Calu3 (cell line): Measurements from ENCODE around the gene SLC34A2. TPM values are rescaled to one million over a fixed set of nuclear protein-coding genes. Genes with fewer than 3 reads are reported as not detected.
A peak's percentile ranks its signal among the peaks of the same experiment; 100 is the strongest.
"Not testable (repeated sequence)": the region's sequence is repeated elsewhere in the genome, so short reads cannot be mapped to it uniquely, and the experiment has no call there.

ENCODE experiments used
- Bru-seq: library from RNA; stranded (reverse); fragments of 400-500 nt; gene quantifications from one replicate; lab custom pipeline; 2021; lab: Mats Ljungman, UMichigan
- BruChase-seq, 2 experiments: library from RNA; stranded (reverse); fragments of 400-500 nt; gene quantifications; one replicate each; lab custom pipeline; 2021; lab: Mats Ljungman, UMichigan
- BruUV-seq: library from RNA; stranded (reverse); fragments of 400-500 nt; replicated peaks from 2 replicates; lab custom pipeline; 2021; lab: Mats Ljungman, UMichigan
- CTCF ChIA-PET: fragments of 300-600 bp; sonication (Branson Sonifier 250); formaldehyde crosslinking; loops from one replicate; lab custom pipeline; 2022; ENCODE audit warnings: antibody characterized with exemption; lab: Charles Lee
- DNase-seq: peaks from one replicate; pipeline ENCODE4 v3.0.0; 2022
- H3K27ac Mint-ChIP-seq: one replicate; pipeline ENCODE4 v1.8.0; 2022; ENCODE audit warnings: mixed read lengths; ENCODE audit not compliant: unreplicated experiment
- H3K27me3 Mint-ChIP-seq: one replicate; pipeline ENCODE4 v1.8.0; 2022; ENCODE audit warnings: mixed read lengths; ENCODE audit not compliant: unreplicated experiment
- H3K36me3 Mint-ChIP-seq: one replicate; pipeline ENCODE4 v1.8.0; 2022; ENCODE audit warnings: mild to moderate bottlenecking, moderate library complexity, mixed read lengths; ENCODE audit not compliant: insufficient read depth, unreplicated experiment
- H3K4me1 Mint-ChIP-seq: one replicate; pipeline ENCODE4 v1.8.0; 2022; ENCODE audit warnings: mild to moderate bottlenecking, low read depth, mixed read lengths; ENCODE audit not compliant: unreplicated experiment
- H3K4me3 Mint-ChIP-seq: one replicate; pipeline ENCODE4 v1.8.0; 2022; ENCODE audit warnings: mild to moderate bottlenecking, low read depth, moderate library complexity, mixed read lengths; ENCODE audit not compliant: unreplicated experiment
- H3K9me3 Mint-ChIP-seq: one replicate; pipeline ENCODE4 v1.8.0; 2022; ENCODE audit warnings: low read depth, mixed read lengths; ENCODE audit not compliant: unreplicated experiment
- CTCF ChIP-seq: fragments of 200-600 bp; IDR thresholded peaks from one replicate; pipeline ENCODE4 v1.8.0; 2022; ENCODE audit warnings: antibody characterized with exemption; ENCODE audit not compliant: unreplicated experiment
- intact Hi-C: fragments of 100-400 bp; cut with micrococcal nuclease; formaldehyde crosslinking; loops from one replicate; pipeline ENCODE4 v1.10.0; 2022; ENCODE audit not compliant: unreplicated experiment
- long read RNA-seq: library from polyadenylated mRNA; stranded (forward); transcript quantifications from one replicate; pipeline ENCODE4 v2.0.0, GENCODE V29; 2022
- total RNA-seq: library from RNA; stranded (reverse); gene quantifications from 2 replicates; pipeline ENCODE4 v1.2.3, GENCODE V29; 2022

The SLC34A2 gene
- total RNA-seq, result 12.8 and 23.0 TPM in 2 replicates
- percentile 40 among the genes with signal in this experiment for Bru-seq, nascent RNA
- BruChase-seq, experiment 1, labeled RNA remaining after a 6-hour chase, result percentile 73 among the genes with signal in this experiment
- percentile 61 among the genes with signal in this experiment for BruChase-seq, experiment 2, labeled RNA remaining after a 2-hour chase
- long read RNA-seq, full-length matches to known transcripts, result 1 of 5 reads
- long read RNA-seq, partial matches to known transcripts, result 3 of 5 reads
- long read RNA-seq, other reads (novel, unspliced or antisense), result 1 of 5 reads

GRCh38 chr4:25654971-25655963, at the start of gene SLC34A2:
SLC34A2 (plus strand) TSS chr4:25655851; CDS start chr4:25662501, 6,650 bp downstream.
- no TSS peak for BruUV-seq
- no peaks in the 10 kb centered on the region for H3K27me3 Mint-ChIP-seq
- CTCF ChIA-PET, result interaction anchor here (0.6 to 2.5 kb wide), 4 partner anchors 76 to 214 kb away, joined by 3 to 6 read pairs (median 4); no protein-coding TSS in a partner anchor
- no peaks in the 10 kb centered on the region for H3K9me3 Mint-ChIP-seq
- H3K27ac Mint-ChIP-seq, result peak within 1 kb of the TSS; percentile 20
- peak; percentile 75 for DNase-seq
- peak within 1 kb of the TSS; percentile 75 for H3K4me3 Mint-ChIP-seq
- H3K36me3 Mint-ChIP-seq, result peaks cover 16% of the 10 kb centered on the region
- peaks cover 41% of the 10 kb centered on the region for H3K4me1 Mint-ChIP-seq
- no peak for TF ChIP-seq CTCF
- intact Hi-C loops, result loop anchor here (5.0 to 10.0 kb wide), 3 partner anchors 100 to 213 kb away; no protein-coding TSS in a partner anchor

- BruUV-seq, result no TSS peak
- CTCF ChIA-PET, result no interaction called here
- no peak for DNase-seq
- no peak overlapping the region for H3K27ac Mint-ChIP-seq
- no peak overlapping the region for H3K4me3 Mint-ChIP-seq
- no peaks in the 10 kb centered on the region for H3K4me1 Mint-ChIP-seq
- no peaks in the 10 kb centered on the region for H3K27me3 Mint-ChIP-seq
- no peak for TF ChIP-seq CTCF
- intact Hi-C loops, result no loop called here
- no peaks in the 10 kb centered on the region for H3K36me3 Mint-ChIP-seq
- no peaks in the 10 kb centered on the region for H3K9me3 Mint-ChIP-seq
Observed at GRCh38 chr4:25608644-25609043, 47.0 kb upstream of the SLC34A2 start.

- no peak for TF ChIP-seq CTCF
- Mint-ChIP-seq H3K9me3 (no peaks in the 10 kb centered on the region), H3K4me1 (no peaks in the 10 kb centered on the region), H3K4me3 (no peak overlapping the region), H3K27ac (no peak overlapping the region), H3K27me3 (no peaks in the 10 kb centered on the region), H3K36me3 (no peaks in the 10 kb centered on the region)
- CTCF ChIA-PET, result no interaction called here
- no TSS peak for BruUV-seq
- intact Hi-C loops, result no loop called here
- DNase-seq, result no peak
Observed at GRCh38 chr4:25609976-25610375, 45.7 kb upstream of the SLC34A2 start.

- H3K27ac Mint-ChIP-seq, CTCF ChIA-PET, DNase-seq, H3K27me3 Mint-ChIP-seq, H3K36me3 Mint-ChIP-seq, intact Hi-C loops, H3K9me3 Mint-ChIP-seq, BruUV-seq, H3K4me3 Mint-ChIP-seq, H3K4me1 Mint-ChIP-seq: not testable (repeated sequence)
Observed at GRCh38 chr4:25613613-25614012, 42.0 kb upstream of the SLC34A2 start.
